HepG2 (cell line): Measurements from ENCODE around the gene WBP1. TPM values are rescaled to one million over a fixed set of nuclear protein-coding genes. Genes with fewer than 3 reads are reported as not detected.

Experiments
- ARNT2 ChIP-seq: sonication (generic); formaldehyde crosslinking; IDR thresholded peaks from 2 replicates; pipeline ENCODE4 v1.8.0; 2022; ENCODE audit warnings: mild to moderate bottlenecking, low read depth, missing genetic modification reagents, moderate library complexity
- ASH2L ChIP-seq: fragments of 300-600, 200-600 bp; sonication (generic); IDR thresholded peaks from 2 replicates; pipeline ENCODE4 v1.7.0; 2017; ENCODE audit warnings: low read depth, mild to moderate bottlenecking, moderate library complexity, mixed read lengths, low read length; ENCODE audit not compliant: insufficient read length
- CEBPB ChIP-seq: IDR thresholded peaks from 2 replicates; pipeline ENCODE4 v1.6.1; 2011; ENCODE audit warnings: low read depth, low read length, improper control_type of control experiment, borderline replicate concordance
- CHD4 ChIP-seq: fragments of 200-600 bp; sonication (generic); IDR thresholded peaks from 2 replicates; pipeline ENCODE4 v1.7.0; 2017; ENCODE audit warnings: mild to moderate bottlenecking, low read length, borderline replicate concordance
- DPF2 ChIP-seq: sonication (generic); formaldehyde crosslinking; IDR thresholded peaks from 2 replicates; pipeline ENCODE4 v1.4.0; 2020; ENCODE audit warnings: mild to moderate bottlenecking, low read depth, missing genetic modification reagents, borderline replicate concordance
- ISL2 ChIP-seq: sonication (generic); formaldehyde crosslinking; IDR thresholded peaks from 2 replicates; pipeline ENCODE4 v1.5.0; 2020; ENCODE audit warnings: missing genetic modification reagents
- KLF9 ChIP-seq: IDR thresholded peaks from 2 replicates; pipeline ENCODE4 v1.6.1; 2016; ENCODE audit warnings: low read depth
- MED8 ChIP-seq: sonication (generic); formaldehyde crosslinking; IDR thresholded peaks from 2 replicates; pipeline ENCODE4 v1.8.1; 2023; ENCODE audit warnings: mild to moderate bottlenecking, missing genetic modification reagents; ENCODE audit not compliant: insufficient replicate concordance
- PAWR ChIP-seq: sonication (generic); formaldehyde crosslinking; IDR thresholded peaks from 2 replicates; pipeline ENCODE4 v1.4.0; 2020; ENCODE audit warnings: missing genetic modification reagents, mild to moderate bottlenecking, borderline replicate concordance
- PHF5A ChIP-seq: IDR thresholded peaks from one replicate; pipeline ENCODE4 v1.6.1; 2018; ENCODE audit warnings: low read depth, missing genetic modification reagents; ENCODE audit not compliant: unreplicated experiment
- PITX1 ChIP-seq: sonication (generic); formaldehyde crosslinking; IDR thresholded peaks from 2 replicates; pipeline ENCODE4 v1.5.1; 2020; ENCODE audit warnings: mild to moderate bottlenecking, missing genetic modification reagents
- SIX1 ChIP-seq: sonication (generic); formaldehyde crosslinking; IDR thresholded peaks from 2 replicates; pipeline ENCODE4 v1.4.0; 2020; ENCODE audit warnings: missing genetic modification reagents, borderline replicate concordance
- SNAI1 ChIP-seq: sonication (generic); formaldehyde crosslinking; IDR thresholded peaks from 2 replicates; pipeline ENCODE4 v1.5.0; 2020; ENCODE audit warnings: mild to moderate bottlenecking, missing genetic modification reagents, borderline replicate concordance
- TGIF2 ChIP-seq: IDR thresholded peaks from 2 replicates; pipeline ENCODE4 v1.6.1; 2016; ENCODE audit warnings: control low read depth, missing compliant biosample characterization
- ZNF101 ChIP-seq: sonication (generic); formaldehyde crosslinking; IDR thresholded peaks from 2 replicates; pipeline ENCODE4 v1.4.0; 2020; ENCODE audit warnings: mild to moderate bottlenecking, low read depth, missing genetic modification reagents, borderline replicate concordance
- ZNF33B ChIP-seq: sonication (generic); formaldehyde crosslinking; IDR thresholded peaks from 2 replicates; pipeline ENCODE4 v1.5.1; 2020; ENCODE audit warnings: mild to moderate bottlenecking, missing genetic modification reagents
- ZNF614 ChIP-seq: IDR thresholded peaks from 2 replicates; pipeline ENCODE4 v1.6.1; 2018; ENCODE audit warnings: missing biosample characterization, missing genetic modification reagents, inconsistent platforms, borderline replicate concordance
- ZNF747 ChIP-seq: sonication (generic); formaldehyde crosslinking; IDR thresholded peaks from 2 replicates; pipeline ENCODE4 v1.8.1; 2023; ENCODE audit warnings: missing genetic modification reagents, mild to moderate bottlenecking, borderline replicate concordance
- ZNF766 ChIP-seq: sonication (generic); formaldehyde crosslinking; IDR thresholded peaks from 2 replicates; pipeline ENCODE4 v1.5.0; 2020; ENCODE audit warnings: missing genetic modification reagents, borderline replicate concordance
- ZNF777 ChIP-seq: sonication (generic); formaldehyde crosslinking; IDR thresholded peaks from 2 replicates; pipeline ENCODE4 v1.4.0; 2020; ENCODE audit warnings: missing genetic modification reagents
- ZSCAN21 ChIP-seq: sonication (generic); formaldehyde crosslinking; IDR thresholded peaks from 2 replicates; pipeline ENCODE4 v1.8.0; 2022; ENCODE audit warnings: mild to moderate bottlenecking, missing genetic modification reagents, moderate library complexity, borderline replicate concordance
- polyA plus RNA-seq, 8 experiments: library from polyadenylated mRNA; depleted of rRNA in 3 of 8; stranded (reverse) in 7 of 8; unstranded in 1 of 8; fragments of >200 nt; fragmentation: Illumina TruSeq in 4 of 8; extraction: Trizol in 4 of 8; gene quantifications; 2 replicates each; pipeline versions ENCODE4 v1.2.1 to v1.2.3, GENCODE V29; 2011 to 2016; ENCODE audit warnings: low read depth in 4 of 8, missing spikeins in 1 of 8, mixed read lengths in 1 of 8; ENCODE audit not compliant: insufficient read depth in 1 of 8
- total RNA-seq, 5 experiments: library from RNA; depleted of rRNA; stranded (reverse); fragments of >200 nt; fragmentation: Illumina TruSeq; extraction: Trizol; gene quantifications; 2 replicates each; pipeline ENCODE4 v1.2.3, GENCODE V29; 2016; ENCODE audit warnings: low read depth in 1 of 5
- TF ChIP-seq, protein P1 (sequence below): sonication (generic); formaldehyde crosslinking; IDR thresholded peaks from 2 replicates; pipeline ENCODE4 v1.4.0; 2020; ENCODE audit warnings: mild to moderate bottlenecking, missing genetic modification reagents, borderline replicate concordance
- TF ChIP-seq, protein P2 (sequence below): sonication (generic); formaldehyde crosslinking; IDR thresholded peaks from 2 replicates; pipeline ENCODE4 v1.9.0; 2021; ENCODE audit warnings: missing genetic modification reagents, mild to moderate bottlenecking, borderline replicate concordance
- TF ChIP-seq, protein P3 (sequence below): sonication (generic); formaldehyde crosslinking; IDR thresholded peaks from 2 replicates; pipeline ENCODE4 v1.8.0; 2022; ENCODE audit warnings: mild to moderate bottlenecking, missing genetic modification reagents, moderate library complexity

The WBP1 gene
- total and polyA plus RNA-seq, 2 of the 13 experiments (the other 11 are each of a cell fraction or from before 2014, with no cell fraction given) = 38.8 to 85.7 TPM

DNA sequence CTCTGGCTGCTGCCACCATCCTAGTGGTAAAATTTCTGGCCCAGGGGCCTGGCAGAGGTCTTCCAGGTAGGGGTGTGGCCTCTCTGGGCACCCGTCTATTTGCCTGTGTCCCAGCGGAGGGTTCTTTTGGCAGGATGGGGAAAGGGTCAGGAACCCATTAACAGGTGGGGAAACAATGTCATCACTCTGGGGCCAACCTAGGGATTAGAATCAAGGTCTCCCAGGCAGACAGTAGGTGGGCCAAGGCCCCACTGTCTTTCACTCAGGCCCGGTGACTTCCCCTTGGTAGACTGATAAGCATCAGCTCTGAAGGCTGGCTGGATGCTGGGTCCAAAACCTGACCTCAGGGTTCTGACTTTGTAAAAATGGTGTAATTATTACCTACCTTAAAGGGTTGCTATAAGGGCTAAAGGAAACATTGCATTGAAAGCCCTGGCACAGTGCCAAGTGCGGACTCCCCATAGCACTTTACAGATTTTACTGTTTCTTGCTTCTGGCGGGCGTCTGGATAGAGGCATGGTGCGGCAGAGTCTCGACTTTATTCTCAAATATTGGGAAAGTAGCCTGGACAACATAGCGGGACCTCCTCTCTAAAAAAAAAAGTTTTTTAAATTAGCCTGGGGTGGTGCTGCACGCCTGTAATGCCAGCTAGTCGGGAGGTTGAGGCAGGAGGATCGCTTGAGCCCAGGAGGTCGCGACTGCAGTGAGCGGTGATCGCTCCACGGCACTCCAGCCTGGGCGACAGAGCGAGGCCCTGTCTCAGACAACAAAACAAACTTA is 38.9 kb downstream of the WBP1 start (continued):
- 0 out of 2 replicates have a peak, but pooled peaks have one; percentile 11 for TF ChIP-seq ARNT2 (CRISPR knock-in tag)
- peak; percentile 26; the same call in 1 of the 2 replicates for TF ChIP-seq SNAI1 (CRISPR knock-in tag)
- TF ChIP-seq, protein P1, sequence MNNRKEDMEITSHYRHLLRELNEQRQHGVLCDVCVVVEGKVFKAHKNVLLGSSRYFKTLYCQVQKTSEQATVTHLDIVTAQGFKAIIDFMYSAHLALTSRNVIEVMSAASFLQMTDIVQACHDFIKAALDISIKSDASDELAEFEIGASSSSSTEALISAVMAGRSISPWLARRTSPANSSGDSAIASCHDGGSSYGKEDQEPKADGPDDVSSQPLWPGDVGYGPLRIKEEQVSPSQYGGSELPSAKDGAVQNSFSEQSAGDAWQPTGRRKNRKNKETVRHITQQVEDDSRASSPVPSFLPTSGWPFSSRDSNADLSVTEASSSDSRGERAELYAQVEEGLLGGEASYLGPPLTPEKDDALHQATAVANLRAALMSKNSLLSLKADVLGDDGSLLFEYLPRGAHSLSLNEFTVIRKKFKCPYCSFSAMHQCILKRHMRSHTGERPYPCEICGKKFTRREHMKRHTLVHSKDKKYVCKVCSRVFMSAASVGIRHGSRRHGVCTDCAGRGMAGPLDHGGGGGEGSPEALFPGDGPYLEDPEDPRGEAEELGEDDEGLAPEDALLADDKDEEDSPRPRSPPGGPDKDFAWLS (CRISPR knock-in tag) = 0 out of 2 replicates have a peak, but pooled peaks have one; percentile 60
- peak; percentile 6; the same call in 1 of the 2 replicates for TF ChIP-seq CEBPB
- peak; percentile 41; the same call in 1 of the 2 replicates for TF ChIP-seq ZNF747
- TF ChIP-seq MED8 (CRISPR knock-in tag) = peak; percentile 22
- peak; percentile 58 for TF ChIP-seq ASH2L
- peak; percentile 81 for TF ChIP-seq PITX1
- TF ChIP-seq PAWR (CRISPR knock-in tag) = 0 out of 2 replicates have a peak, but pooled peaks have one; percentile 64
- TF ChIP-seq SIX1 (CRISPR knock-in tag) = no peak
- TF ChIP-seq ZNF777 (CRISPR knock-in tag) = 0 out of 2 replicates have a peak, but pooled peaks have one; percentile 3
- TF ChIP-seq TGIF2 (CRISPR knock-in tag) = peak; percentile 55; the same call in 1 of the 2 replicates
- no peak for TF ChIP-seq ZNF33B (CRISPR knock-in tag)
- 0 out of 2 replicates have a peak, but pooled peaks have one; percentile 37 for TF ChIP-seq ZNF766 (CRISPR knock-in tag)
- 0 out of 2 replicates have a peak, but pooled peaks have one; percentile 11 for TF ChIP-seq ZNF101 (CRISPR knock-in tag)
- peak; percentile 16; the same call in 1 of the 2 replicates for TF ChIP-seq ZNF614 (CRISPR knock-in tag)
- 0 out of 2 replicates have a peak, but pooled peaks have one; percentile 28 for TF ChIP-seq KLF9 (CRISPR knock-in tag)
- TF ChIP-seq, protein P2, sequence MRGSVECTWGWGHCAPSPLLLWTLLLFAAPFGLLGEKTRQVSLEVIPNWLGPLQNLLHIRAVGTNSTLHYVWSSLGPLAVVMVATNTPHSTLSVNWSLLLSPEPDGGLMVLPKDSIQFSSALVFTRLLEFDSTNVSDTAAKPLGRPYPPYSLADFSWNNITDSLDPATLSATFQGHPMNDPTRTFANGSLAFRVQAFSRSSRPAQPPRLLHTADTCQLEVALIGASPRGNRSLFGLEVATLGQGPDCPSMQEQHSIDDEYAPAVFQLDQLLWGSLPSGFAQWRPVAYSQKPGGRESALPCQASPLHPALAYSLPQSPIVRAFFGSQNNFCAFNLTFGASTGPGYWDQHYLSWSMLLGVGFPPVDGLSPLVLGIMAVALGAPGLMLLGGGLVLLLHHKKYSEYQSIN (CRISPR knock-in tag) = no peak
- TF ChIP-seq CHD4 = peak; percentile 87
- TF ChIP-seq, protein P3, sequence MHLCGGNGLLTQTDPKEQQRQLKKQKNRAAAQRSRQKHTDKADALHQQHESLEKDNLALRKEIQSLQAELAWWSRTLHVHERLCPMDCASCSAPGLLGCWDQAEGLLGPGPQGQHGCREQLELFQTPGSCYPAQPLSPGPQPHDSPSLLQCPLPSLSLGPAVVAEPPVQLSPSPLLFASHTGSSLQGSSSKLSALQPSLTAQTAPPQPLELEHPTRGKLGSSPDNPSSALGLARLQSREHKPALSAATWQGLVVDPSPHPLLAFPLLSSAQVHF (CRISPR knock-in tag) = 0 out of 2 replicates have a peak, but pooled peaks have one; percentile 36
- TF ChIP-seq DPF2 (CRISPR knock-in tag) = peak; percentile 62
- TF ChIP-seq ZSCAN21 = 0 out of 2 replicates have a peak, but pooled peaks have one; percentile 39
- peak; percentile 76 for TF ChIP-seq PHF5A (CRISPR knock-in tag)
- TF ChIP-seq ISL2 (CRISPR knock-in tag) = peak; percentile 51; the same call in 1 of the 2 replicates
